ENCODE data around the gene ZBTB7C.
A peak's percentile ranks its signal among the peaks of the same experiment; 100 is the strongest.

Gene ZBTB7C

DNA sequence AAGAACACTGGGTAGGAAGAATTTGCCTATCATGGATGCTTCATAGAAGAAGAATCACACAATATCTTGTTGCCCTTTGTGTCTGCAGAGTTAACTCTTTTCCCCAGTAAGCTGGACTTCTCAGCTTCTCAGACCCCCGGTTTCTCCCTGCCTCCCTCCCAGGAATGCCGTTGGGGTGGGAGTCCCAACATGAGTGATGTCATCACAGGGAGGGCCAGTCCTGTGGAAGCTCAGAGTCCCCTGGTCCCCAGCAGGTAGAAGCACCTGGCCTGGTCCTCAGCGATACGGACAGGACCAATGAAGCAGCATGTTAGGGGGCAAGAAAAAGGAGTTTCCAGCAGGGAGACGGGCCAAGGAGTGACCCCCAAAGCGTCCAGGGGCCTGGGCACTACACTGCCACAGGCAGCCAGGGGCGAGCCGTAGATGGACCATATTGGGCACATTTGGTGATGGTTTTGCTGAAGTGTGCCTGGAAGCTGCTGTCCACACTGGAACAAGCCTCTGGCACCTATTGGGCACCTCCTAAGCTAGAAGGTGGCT, 242.8 kb downstream of the ZBTB7C start:
- no peak for DNase-seq (ENCODE audit: low read depth in 2 of 2)

GRCh38 chr18:48165111-48165866, 243.9 kb downstream of the ZBTB7C start:
- DNase-seq (ENCODE audit: low read depth in 2 of 2), result no peak

- DNase-seq (ENCODE audit: low read depth in 2 of 2), result no peak
Measured at GRCh38 chr18:48164701-48165100, 244.5 kb downstream of the ZBTB7C start.

DNA sequence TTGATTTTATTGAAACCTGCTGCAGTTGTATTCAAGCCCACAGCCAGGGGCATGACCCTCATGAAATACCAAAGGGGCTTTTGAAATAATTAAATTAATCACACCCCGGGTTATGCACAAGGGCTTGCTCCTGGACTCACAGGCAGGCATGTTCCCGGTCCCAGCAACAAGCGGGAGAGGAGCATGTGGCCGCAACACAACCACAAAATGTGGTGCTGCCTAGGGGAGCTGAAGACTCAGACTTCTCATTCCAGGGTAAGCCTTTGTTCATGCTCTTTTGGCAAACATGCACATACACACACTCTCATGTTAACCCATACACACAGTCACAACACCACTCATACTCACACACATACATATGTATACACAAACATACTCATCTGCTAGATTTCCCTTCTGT, 245.1 kb downstream of the ZBTB7C start:
- no peak for DNase-seq (ENCODE audit: low read depth in 2 of 2)

DNA sequence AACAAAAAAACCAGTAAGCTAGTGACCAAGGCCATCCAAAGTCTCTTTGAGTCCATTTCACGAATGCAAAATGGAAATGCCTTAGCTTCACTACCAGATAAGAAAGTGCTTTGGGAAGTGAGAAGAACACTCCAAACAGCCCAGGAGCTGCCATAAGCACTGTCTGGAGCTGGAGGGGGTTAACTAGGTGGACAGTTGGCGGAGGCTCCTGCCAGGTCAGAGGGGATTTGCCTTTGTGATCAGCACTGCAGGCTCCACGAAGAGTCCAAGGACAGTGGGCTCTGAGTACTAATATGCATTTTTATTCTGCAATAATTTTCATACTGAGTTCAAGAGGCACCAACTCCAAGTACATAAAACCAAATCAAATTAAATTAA, 245.5 kb downstream of the ZBTB7C start:
- no peak for DNase-seq (ENCODE audit: low read depth in 2 of 2)

- DNase-seq (ENCODE audit: low read depth in 2 of 2), result no peak
Measured at GRCh38 chr18:48162956-48163737, 246.0 kb downstream of the ZBTB7C start.

GRCh38 chr18:48161911-48162698, 247.1 kb downstream of the ZBTB7C start:
- DNase-seq (ENCODE audit: low read depth in 2 of 2), result no peak

GRCh38 chr18:48161191-48161910, 247.8 kb downstream of the ZBTB7C start:
- DNase-seq (ENCODE audit: low read depth in 2 of 2), result peak; percentile 33 to 57

DNA sequence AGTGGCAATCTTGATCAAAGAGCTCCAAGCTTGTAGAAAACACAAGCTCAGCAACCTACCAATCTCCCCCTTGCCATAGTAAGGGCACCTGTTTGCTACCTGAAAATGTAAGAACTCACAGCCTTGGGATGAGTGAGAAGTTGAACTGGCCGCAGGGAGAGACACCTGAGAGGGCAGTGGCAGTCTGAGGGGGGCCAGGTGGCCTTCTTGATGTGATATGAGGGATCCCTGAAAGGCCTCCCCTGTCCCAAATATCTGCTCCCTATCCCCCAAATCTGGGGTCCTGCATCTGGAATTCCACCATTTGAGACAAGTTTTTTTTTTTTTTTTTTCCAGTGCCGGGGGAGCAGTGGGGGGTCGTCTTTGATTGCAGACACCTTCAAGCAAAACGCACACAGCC, 248.6 kb downstream of the ZBTB7C start:
- DNase-seq (ENCODE audit: low read depth in 2 of 2), result no peak

DNA sequence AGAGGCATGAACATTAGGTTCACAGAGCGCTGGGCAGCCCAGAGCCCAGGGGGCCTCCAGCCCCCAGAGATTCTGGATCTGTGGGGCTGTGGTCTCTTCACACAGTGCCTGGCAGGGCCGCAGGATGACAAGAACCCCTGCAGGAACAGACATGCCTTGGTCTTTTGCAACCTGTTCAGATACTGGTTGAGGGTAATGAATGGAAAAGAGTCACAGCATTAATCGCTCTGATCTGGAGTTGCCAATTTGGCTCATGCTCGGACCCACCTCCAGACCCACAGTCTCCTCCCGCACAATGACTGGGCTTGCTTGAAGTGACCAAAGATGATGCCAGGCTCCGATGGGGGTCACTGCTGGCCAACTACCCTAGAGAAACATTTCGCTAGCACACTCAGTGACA, 249.4 kb downstream of the ZBTB7C start:
- DNase-seq (ENCODE audit: low read depth in 2 of 2), result no peak

DNA sequence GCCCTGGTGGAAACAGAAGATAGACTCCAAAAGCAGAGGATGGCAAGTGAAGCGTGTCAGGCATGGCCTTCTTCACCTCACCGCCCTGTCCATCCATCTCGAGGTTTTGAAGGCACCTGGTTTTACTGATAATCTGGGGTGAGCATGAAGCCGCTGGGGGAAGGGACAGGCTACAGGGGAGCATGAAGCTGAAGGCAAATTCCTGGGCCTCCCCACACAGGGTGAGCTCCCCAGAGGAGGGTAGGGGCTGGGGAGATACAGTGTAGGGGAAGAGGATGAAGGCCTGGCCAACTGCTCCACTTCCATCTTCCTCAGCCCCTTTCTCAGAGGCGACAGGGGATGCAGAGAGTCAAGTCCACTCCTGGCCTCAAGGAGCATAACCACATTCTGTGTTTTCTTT, 250.5 kb downstream of the ZBTB7C start:
- no peak for DNase-seq (ENCODE audit: low read depth in 2 of 2)

DNA sequence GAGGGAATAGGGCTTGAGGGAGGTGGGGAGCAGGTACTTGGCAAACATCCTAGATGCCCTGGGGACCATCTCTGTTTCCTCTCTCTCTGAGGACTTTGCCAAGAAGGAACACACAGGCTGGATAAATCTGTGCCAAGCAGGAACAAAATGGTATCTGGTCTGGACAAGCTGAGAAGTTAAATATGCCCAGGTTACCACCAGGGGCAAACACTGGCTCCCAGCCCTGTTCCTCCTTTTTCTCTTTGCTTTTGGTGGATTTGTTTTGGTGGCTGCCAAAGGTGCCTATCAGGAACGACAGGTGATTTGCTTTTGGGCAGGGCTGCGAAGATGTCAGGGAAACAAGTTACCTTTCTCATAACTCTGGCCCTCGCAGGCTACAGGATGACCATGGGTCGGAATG, 251.2 kb downstream of the ZBTB7C start:
- DNase-seq (ENCODE audit: low read depth in 2 of 2), result no peak

- no peak for DNase-seq (ENCODE audit: low read depth in 2 of 2)
Measured at GRCh38 chr18:48155856-48156255, 253.3 kb downstream of the ZBTB7C start.

DNA sequence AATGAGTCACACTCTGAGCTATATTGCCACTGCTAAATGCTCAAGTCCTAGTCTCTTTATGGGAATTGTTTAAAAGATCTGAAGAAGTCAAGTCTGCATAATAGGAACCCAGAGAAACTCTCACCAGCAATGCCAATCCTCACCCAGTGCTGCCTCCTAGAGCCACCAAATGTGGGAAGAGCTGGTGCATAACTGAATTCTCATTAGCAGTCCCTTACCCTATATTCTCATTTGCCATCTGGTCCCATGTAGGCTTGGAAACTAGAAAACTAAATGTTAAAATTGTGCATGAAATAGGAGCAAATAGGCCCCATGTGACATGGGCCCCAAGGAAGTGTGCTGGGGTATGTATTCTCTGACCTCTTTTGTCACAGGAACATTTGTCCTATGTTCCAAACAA, 254.4 kb downstream of the ZBTB7C start:
- no peak for DNase-seq (ENCODE audit: low read depth in 2 of 2)

DNA sequence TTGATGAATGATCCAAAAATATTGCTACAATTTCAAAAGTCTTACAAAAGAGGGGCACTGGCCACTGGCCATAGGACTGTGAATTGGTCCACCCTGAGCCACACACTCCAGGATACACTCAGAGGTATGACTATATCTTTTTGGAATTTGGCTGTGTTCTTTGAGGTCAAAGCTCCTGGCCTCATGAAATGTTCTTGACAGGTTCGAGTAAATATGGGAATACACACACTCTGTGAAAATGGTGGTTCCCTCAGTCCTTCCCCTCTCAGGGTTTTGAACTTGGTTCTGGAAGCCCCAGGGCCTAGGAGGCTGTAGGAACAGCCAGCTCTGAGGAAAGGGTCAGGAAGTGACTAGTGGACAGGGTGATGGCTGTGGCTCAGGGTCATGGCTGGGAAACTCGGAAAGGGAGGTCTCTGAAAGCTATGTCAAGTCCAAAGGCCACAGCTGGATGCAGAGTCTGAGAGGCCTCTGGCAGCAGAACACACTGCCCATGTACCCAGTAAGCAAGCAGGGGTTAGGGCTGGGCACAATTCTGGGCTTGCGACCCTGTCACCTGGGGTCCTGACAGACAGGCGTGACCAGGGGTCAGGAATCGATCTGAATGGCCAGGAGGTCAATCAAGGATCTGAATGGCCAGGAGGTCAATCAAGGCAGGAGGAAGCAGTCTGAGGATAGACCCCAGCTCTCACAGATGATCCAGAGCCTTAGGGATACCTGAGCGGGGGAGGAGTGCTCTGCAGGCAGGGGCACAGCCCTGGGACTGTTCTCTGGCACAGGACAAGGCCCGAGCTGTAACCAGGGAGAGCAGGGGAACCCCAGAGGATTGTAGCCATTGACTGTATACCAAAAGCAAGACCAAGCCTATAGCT, 255.3 kb downstream of the ZBTB7C start:
- no peak for DNase-seq (ENCODE audit: low read depth in 2 of 2)

- DNase-seq (ENCODE audit: low read depth in 2 of 2), result no peak
Measured at GRCh38 chr18:48152549-48152948, 256.6 kb downstream of the ZBTB7C start.

DNA sequence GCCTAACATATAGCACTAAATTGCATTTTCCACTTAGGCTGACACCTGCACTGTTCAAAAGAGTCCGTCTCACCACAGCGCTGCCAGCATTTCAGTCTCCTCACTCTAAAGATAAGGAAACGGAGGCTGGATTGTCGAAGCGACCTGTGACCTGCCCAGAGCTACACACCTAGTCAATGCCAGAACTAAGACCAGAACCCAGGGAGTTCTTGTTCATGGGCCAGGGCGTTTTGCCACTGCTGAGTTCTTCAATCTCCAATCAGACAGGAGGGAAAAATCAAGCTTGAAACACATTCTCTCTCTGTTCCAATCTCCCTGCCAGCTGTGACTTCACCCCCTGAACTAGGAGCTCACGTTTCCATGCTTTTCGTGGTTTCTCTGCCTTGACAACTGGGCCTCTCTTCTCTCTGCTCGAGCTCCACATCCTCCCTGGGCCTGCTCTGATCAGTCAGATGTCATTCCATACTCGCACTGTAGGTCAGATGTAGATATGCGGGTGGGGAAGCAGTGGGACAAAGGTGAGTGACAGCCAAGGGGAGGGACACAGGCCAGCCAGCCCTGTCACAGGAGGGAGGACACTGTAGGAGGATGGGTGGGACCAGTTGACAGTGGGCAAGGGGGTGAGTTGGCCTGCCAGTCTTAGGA, 257.6 kb downstream of the ZBTB7C start:
- DNase-seq (ENCODE audit: low read depth in 2 of 2), result no peak

DNA sequence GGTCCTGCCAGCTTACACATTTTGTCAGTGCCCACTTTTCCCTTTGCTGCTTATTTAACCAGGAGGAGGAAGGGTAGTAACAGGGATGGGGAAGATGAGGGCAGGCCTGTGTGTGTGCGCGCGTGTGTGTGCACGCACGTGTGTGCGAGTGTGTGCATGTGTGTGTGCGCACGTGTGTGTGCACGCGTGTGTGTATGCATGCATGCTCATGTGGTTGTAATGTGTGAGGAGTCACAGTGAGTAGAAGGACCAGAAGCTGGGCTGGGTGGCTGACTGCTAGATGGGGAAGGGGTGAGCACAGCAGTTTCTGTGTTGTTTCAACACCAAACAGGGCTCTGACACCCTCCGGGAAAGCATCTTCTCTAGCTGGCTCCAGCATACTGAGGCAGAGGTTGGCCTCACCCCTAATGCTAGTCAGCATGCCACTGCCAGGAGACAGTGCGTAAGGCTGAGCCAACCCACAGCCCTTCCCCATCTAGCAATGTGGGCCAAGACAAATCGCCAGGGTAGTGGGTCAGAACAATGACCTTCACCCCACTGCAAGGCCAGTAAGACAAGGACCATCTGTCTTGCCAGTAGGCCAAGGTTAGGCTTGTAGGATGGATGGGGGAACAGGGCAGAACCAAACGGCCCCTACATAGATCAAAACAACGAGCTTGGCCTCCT, 260.0 kb downstream of the ZBTB7C start:
- DNase-seq (ENCODE audit: low read depth in 2 of 2), result no peak

DNA sequence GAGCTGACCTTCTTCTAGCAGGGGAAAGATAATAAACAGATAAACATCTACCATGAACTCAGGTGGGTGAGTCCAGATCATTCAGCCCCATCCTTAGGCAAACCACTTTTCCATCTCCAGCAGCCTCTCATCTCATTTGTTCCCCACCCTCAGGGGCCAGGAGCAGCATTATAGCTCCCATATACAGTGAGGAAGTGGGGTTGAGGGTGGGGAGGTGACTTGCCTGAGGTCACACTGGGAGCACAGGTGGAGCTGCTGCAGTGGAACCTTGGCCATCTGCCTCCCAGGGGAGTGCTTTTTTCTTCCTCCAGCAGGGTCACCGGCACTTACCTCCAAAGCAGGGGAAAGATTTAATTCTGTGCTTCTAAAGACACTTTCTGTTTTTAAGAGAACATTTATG, 266.2 kb downstream of the ZBTB7C start:
- DNase-seq (ENCODE audit: low read depth in 2 of 2), result no peak

GRCh38 chr18:48142353-48142752, 266.8 kb downstream of the ZBTB7C start:
- no peak for DNase-seq (ENCODE audit: low read depth in 2 of 2)

Data from stimulated activated CD4-positive, alpha-beta T cell treated with anti-CD3 and anti-CD28 coated beads, Interleukin-15, amount 100 ng/mL, for 48 hours (primary cell).